T-helper 2 cell treated with Interferon-gamma antibody and Interleukin-4, amounts not matched to agents 5 μg/mL and 100 μg/mL, for 36 hours (primary cell): ENCODE results near the gene C15orf62.
A peak's percentile ranks its signal among the peaks of the same experiment; 100 is the strongest.

Experiments used
- DNase-seq: peaks from one replicate; pipeline ENCODE4 v3.0.0; 2021; ENCODE audit warnings: low spot score
- H3K27ac Mint-ChIP-seq: one replicate; pipeline ENCODE4 v1.8.0; 2021; ENCODE audit warnings: mild to moderate bottlenecking, mixed read lengths
- H3K27me3 Mint-ChIP-seq: one replicate; pipeline ENCODE4 v1.8.0; 2021; ENCODE audit warnings: low read depth, mixed read lengths
- H3K36me3 Mint-ChIP-seq: one replicate; pipeline ENCODE4 v1.8.0; 2021; ENCODE audit warnings: low read depth, mixed read lengths
- H3K4me1 Mint-ChIP-seq: one replicate; pipeline ENCODE4 v1.8.0; 2021; ENCODE audit warnings: low read depth, mixed read lengths
- H3K4me3 Mint-ChIP-seq: one replicate; pipeline ENCODE4 v1.8.0; 2022; ENCODE audit warnings: mild to moderate bottlenecking, moderate library complexity, mixed read lengths
- H3K9me3 Mint-ChIP-seq: one replicate; pipeline ENCODE4 v1.8.0; 2021; ENCODE audit warnings: mixed read lengths

The C15orf62 gene

GRCh38 chr15:40776537-40777141 is 6.9 kb downstream of the C15orf62 start:
- Mint-ChIP-seq H3K4me3 (no peak overlapping the region), H3K4me1 (peaks cover 2% of the 10 kb centered on the region), H3K27me3 (no peaks in the 10 kb centered on the region), H3K27ac (peak overlapping the region; percentile 52), H3K9me3 (no peaks in the 10 kb centered on the region), H3K36me3 (peaks cover 29% of the 10 kb centered on the region)
- no peak for DNase-seq

DNA sequence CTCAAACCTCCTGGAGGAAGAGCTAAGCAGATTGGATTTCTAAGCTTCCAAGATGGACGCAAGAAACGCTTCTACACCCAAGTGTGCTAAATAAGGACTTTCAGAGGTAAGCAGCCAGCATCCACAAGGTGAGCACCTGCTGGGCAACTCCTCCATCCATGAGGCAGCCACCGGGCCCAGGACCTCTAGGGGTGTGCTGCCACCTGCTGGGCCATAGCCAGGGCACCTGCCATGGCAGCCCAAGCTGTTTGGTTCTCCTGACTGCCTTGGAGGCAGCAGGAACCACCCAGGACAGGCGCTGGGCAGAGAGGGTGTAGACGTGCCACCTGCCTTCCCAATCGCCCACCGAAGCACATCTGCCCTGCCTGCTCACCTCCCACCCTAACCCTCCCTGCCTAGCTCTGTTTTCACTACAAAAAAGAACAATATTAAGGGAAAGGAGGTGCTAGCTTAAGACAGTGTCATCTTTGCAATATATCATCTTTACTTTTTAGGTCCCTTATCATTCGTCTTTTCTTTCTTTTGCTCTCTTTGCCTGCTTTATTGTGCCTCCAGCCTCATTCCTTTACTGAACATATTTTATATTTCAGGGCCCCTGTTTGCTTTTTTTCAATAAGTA is 12.9 kb downstream of the C15orf62 start:
- Mint-ChIP-seq H3K9me3 (no peaks in the 10 kb centered on the region), H3K4me1 (peaks cover 14% of the 10 kb centered on the region), H3K4me3 (no peak overlapping the region), H3K36me3 (peaks cover 7% of the 10 kb centered on the region), H3K27ac (no peak overlapping the region), H3K27me3 (no peaks in the 10 kb centered on the region)
- DNase-seq, result peak; percentile 71

DNA sequence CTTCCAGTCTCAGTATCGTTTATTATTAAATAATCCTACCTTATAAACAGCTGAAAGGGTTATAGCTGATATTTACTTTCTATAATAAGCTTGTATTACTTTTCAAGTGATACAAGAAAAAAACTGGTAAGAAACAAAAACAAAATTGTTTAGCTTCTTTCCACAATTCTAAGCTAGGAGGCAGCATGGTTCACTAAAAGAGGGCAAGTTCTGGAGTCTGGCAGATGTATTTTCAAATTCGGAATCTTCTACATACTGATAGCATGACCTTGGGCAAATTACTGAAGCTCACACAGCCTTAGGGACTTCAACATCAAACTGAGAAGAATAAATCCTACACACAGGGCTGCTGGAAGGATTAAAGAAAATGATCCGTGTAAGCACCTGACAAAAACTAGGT is 15.4 kb downstream of the C15orf62 start:
- no peak for DNase-seq
- no peaks in the 10 kb centered on the region for H3K27me3 Mint-ChIP-seq
- H3K36me3 Mint-ChIP-seq, result no peaks in the 10 kb centered on the region
- H3K27ac Mint-ChIP-seq, result no peak overlapping the region
- H3K9me3 Mint-ChIP-seq, result no peaks in the 10 kb centered on the region
- H3K4me3 Mint-ChIP-seq, result no peak overlapping the region
- peaks cover 24% of the 10 kb centered on the region for H3K4me1 Mint-ChIP-seq

GRCh38 chr15:40785814-40786213 is 16.0 kb downstream of the C15orf62 start:
- no peaks in the 10 kb centered on the region for H3K36me3 Mint-ChIP-seq
- no peak overlapping the region for H3K27ac Mint-ChIP-seq
- no peak for DNase-seq
- H3K27me3 Mint-ChIP-seq, result no peaks in the 10 kb centered on the region
- no peak overlapping the region for H3K4me3 Mint-ChIP-seq
- peaks cover 24% of the 10 kb centered on the region for H3K4me1 Mint-ChIP-seq
- H3K9me3 Mint-ChIP-seq, result no peaks in the 10 kb centered on the region

- Mint-ChIP-seq H3K9me3 (no peaks in the 10 kb centered on the region), H3K36me3 (peaks cover 4% of the 10 kb centered on the region), H3K27me3 (no peaks in the 10 kb centered on the region), H3K4me1 (peaks cover 24% of the 10 kb centered on the region), H3K27ac (peak overlapping the region; percentile 56), H3K4me3 (peak overlapping the region; percentile 1)
- DNase-seq, result no peak
These were observed 17.6 kb downstream of the C15orf62 start for GRCh38 chr15:40787344-40787841.

GRCh38 chr15:40787991-40788390 is 18.2 kb downstream of the C15orf62 start:
- peaks cover 4% of the 10 kb centered on the region for H3K36me3 Mint-ChIP-seq
- no peak overlapping the region for H3K4me3 Mint-ChIP-seq
- DNase-seq, result no peak
- no peak overlapping the region for H3K27ac Mint-ChIP-seq
- no peaks in the 10 kb centered on the region for H3K9me3 Mint-ChIP-seq
- peaks cover 22% of the 10 kb centered on the region for H3K4me1 Mint-ChIP-seq
- H3K27me3 Mint-ChIP-seq, result no peaks in the 10 kb centered on the region

DNA sequence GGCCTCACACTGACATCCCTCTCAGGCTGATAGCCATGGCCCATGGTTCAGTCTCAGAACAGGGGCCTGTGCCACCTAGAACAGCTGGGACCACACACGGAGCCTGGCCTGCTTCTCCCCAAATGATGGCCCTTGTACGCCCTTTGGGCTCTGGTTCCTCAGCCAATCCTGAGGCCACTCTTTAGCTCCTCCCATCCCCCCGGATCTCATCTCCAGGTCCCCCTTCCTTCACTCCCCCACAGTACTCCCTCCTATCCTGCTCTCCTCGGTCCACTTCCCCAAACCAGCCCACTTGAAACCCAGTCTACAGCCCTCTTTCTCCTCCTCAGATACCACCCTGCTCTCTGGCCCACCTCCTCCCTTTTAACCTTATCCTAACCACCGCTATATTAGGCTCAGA is 19.3 kb downstream of the C15orf62 start:
- H3K4me3 Mint-ChIP-seq, result no peak overlapping the region
- H3K36me3 Mint-ChIP-seq, result peaks cover 4% of the 10 kb centered on the region
- peaks cover 19% of the 10 kb centered on the region for H3K4me1 Mint-ChIP-seq
- DNase-seq, result no peak
- no peaks in the 10 kb centered on the region for H3K27me3 Mint-ChIP-seq
- H3K9me3 Mint-ChIP-seq, result no peaks in the 10 kb centered on the region
- H3K27ac Mint-ChIP-seq, result peak overlapping the region; percentile 74

- H3K27me3 Mint-ChIP-seq, result no peaks in the 10 kb centered on the region
- DNase-seq, result no peak
- H3K27ac Mint-ChIP-seq, result no peak overlapping the region
- peaks cover 19% of the 10 kb centered on the region for H3K4me1 Mint-ChIP-seq
- H3K36me3 Mint-ChIP-seq, result peaks cover 4% of the 10 kb centered on the region
- no peaks in the 10 kb centered on the region for H3K9me3 Mint-ChIP-seq
- no peak overlapping the region for H3K4me3 Mint-ChIP-seq
These were observed 20.2 kb downstream of the C15orf62 start for GRCh38 chr15:40789999-40790398.

- DNase-seq, result no peak
- Mint-ChIP-seq H3K36me3 (peaks cover 4% of the 10 kb centered on the region), H3K27me3 (no peaks in the 10 kb centered on the region), H3K4me1 (peaks cover 19% of the 10 kb centered on the region), H3K4me3 (no peak overlapping the region), H3K27ac (no peak overlapping the region), H3K9me3 (no peaks in the 10 kb centered on the region)
These were observed 20.9 kb downstream of the C15orf62 start for GRCh38 chr15:40790718-40791117.

- H3K27me3 Mint-ChIP-seq, result no peaks in the 10 kb centered on the region
- DNase-seq, result no peak
- no peak overlapping the region for H3K27ac Mint-ChIP-seq
- H3K4me3 Mint-ChIP-seq, result no peak overlapping the region
- H3K36me3 Mint-ChIP-seq, result peaks cover 4% of the 10 kb centered on the region
- no peaks in the 10 kb centered on the region for H3K9me3 Mint-ChIP-seq
- peaks cover 14% of the 10 kb centered on the region for H3K4me1 Mint-ChIP-seq
These were observed 22.6 kb downstream of the C15orf62 start for GRCh38 chr15:40792394-40792793.

DNA sequence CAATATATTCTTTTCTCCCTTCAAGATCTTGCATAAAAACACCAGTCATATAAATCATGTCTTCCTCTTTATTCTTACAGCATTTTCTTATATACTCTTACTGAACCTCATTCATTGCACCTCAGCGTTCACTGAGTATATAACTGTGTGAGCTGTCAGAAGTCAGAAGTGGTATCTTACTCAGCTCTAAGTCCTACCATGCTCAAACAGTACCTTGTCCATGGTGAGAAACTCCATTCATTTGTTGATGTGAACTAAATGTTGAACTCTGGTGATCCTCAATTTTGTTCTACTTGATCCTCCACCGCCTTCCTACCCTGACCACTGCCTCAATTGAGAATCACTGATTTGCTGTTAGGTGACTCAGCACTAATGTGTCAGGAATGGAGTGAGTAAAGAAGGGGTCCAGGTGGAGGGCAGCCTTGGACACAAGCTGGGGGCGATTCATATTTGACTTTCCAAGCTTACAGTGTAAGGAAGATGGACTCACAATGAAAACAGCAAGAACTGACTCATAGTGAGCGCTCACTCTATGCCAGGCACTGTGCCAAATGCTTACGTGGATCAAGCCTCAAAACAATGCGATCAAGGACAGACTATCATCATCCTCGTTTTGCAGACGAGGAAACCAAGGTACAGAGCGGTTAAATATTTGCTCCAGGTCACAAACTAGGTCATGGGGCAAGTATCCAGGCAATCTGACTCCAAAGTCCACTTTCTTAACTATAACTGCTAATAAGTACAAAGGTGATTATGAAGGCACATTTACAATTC is 23.6 kb downstream of the C15orf62 start:
- no peak for DNase-seq
- no peaks in the 10 kb centered on the region for H3K9me3 Mint-ChIP-seq
- no peak overlapping the region for H3K4me3 Mint-ChIP-seq
- no peaks in the 10 kb centered on the region for H3K27me3 Mint-ChIP-seq
- no peak overlapping the region for H3K27ac Mint-ChIP-seq
- H3K36me3 Mint-ChIP-seq, result peaks cover 9% of the 10 kb centered on the region
- peaks cover 8% of the 10 kb centered on the region for H3K4me1 Mint-ChIP-seq

DNA sequence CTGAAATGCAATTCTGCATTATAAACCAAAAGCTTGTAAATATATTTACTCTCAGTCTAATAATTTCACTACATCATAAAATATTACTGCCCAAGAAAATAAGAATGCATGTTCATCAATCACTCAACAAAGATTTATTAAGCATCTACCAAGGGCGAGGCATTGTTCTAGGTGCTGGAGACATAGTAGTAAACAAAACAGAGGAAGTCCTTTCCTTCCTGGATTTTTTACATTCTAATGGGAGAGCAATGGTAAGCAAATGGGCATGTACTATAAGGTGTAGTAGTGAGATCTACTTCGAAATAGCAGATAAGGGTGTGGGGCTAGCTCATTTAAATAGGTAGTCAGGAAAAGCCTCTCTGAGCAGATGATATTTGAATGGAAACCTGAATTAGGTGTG is 26.3 kb downstream of the C15orf62 start:
- H3K27ac Mint-ChIP-seq, result no peak overlapping the region
- peaks cover 2% of the 10 kb centered on the region for H3K4me1 Mint-ChIP-seq
- DNase-seq, result no peak
- H3K27me3 Mint-ChIP-seq, result no peaks in the 10 kb centered on the region
- peaks cover 15% of the 10 kb centered on the region for H3K36me3 Mint-ChIP-seq
- no peaks in the 10 kb centered on the region for H3K9me3 Mint-ChIP-seq
- H3K4me3 Mint-ChIP-seq, result no peak overlapping the region

DNA sequence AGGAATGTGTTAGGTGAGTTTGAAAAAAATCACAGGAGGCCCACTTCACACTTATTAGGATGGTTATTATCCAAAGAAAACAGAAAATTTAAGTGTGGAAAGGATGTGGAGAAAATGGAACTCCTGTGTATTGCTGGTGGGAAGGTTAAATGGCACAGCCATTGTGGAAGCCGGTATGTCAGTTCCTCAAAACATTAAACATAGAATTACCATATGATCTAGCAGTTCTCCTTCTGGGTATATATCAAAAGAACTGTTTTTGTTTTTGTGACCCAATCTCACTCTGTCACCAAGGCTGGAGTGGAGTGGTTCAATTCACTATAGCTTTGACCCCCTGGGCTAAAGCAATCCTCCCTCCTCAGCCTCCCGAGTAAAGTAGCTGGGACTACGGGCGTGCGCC is 26.7 kb downstream of the C15orf62 start:
- Mint-ChIP-seq H3K4me3 (no peak overlapping the region), H3K4me1 (peaks cover 2% of the 10 kb centered on the region), H3K36me3 (peaks cover 18% of the 10 kb centered on the region), H3K9me3 (no peaks in the 10 kb centered on the region), H3K27ac (no peak overlapping the region), H3K27me3 (no peaks in the 10 kb centered on the region)
- no peak for DNase-seq

GRCh38 chr15:40799523-40799922 is 29.7 kb downstream of the C15orf62 start:
- DNase-seq, result no peak
- no peak overlapping the region for H3K4me3 Mint-ChIP-seq
- H3K4me1 Mint-ChIP-seq, result peaks cover 2% of the 10 kb centered on the region
- H3K9me3 Mint-ChIP-seq, result no peaks in the 10 kb centered on the region
- H3K27ac Mint-ChIP-seq, result no peak overlapping the region
- H3K36me3 Mint-ChIP-seq, result peaks cover 20% of the 10 kb centered on the region
- H3K27me3 Mint-ChIP-seq, result no peaks in the 10 kb centered on the region
